ENCODE measurements around the gene SLC8A2. TPM values are rescaled to one million over a fixed set of nuclear protein-coding genes. Genes with fewer than 3 reads are reported as not detected.

SLC8A2 gene
- total RNA-seq, 3 donors from 2014 or later (not counting 1 experiment from before 2014, with no cell fraction given) = 0.20 TPM; not detected in 2

DNA sequence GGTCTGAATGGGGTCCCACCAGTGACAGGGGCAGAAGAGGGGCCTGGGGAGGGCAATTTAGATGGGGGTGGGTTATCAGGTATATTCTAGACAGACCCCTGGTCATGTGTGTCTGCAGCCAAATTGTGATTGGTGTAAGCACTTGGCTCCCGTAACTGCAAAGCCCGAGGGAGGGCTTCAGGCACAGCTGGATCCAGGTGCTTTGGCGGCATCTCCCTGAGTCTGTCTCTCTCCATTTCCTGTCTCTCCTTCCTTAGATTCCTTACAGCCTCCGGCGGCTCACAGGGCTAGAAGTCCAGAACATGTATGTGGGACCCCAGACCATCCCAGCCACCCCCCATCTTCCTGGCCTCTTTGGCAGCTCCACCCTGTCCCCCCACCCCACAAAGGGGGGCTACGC lies 91.1 kb downstream of the SLC8A2 start:
- Mint-ChIP-seq H3K9me3 (no peaks in the 10 kb centered on the region), H3K27me3 (ENCODE audit: low read depth in 2 of 2) (no peaks in the 10 kb centered on the region), H3K4me3 (no peak overlapping the region), H3K4me1 (peaks cover 28 to 43% of the 10 kb centered on the region in 2 donors), H3K36me3 (no peaks in the 10 kb centered on the region), H3K27ac (peak overlapping the region in 1 of 2 donors; percentile 89)
- intact Hi-C loops (cut with micrococcal nuclease) = loop anchor here (5.0 kb wide), 1 partner anchor 33 kb away; the partner anchor contains the start of gene DHX34
- ATAC-seq (no peak), DNase-seq (no peak)
- Histone ChIP-seq H3K36me3 (ENCODE audit: control insufficient read depth, insufficient read depth, low read length) (peaks cover 34% of the 10 kb centered on the region), H3K4me1 (ENCODE audit: control insufficient read depth, insufficient read depth, low read length) (peaks cover 43% of the 10 kb centered on the region), H3K4me3 (ENCODE audit: low read length) (no peak overlapping the region), H3K27me3 (ENCODE audit: control insufficient read depth, insufficient read depth, low read length) (no peaks in the 10 kb centered on the region), H3K27ac (ENCODE audit: low read length) (no peak overlapping the region), H3K9me3 (ENCODE audit: control insufficient read depth, insufficient read depth, low read length) (no peaks in the 10 kb centered on the region)
- TF ChIP-seq, protein P1, sequence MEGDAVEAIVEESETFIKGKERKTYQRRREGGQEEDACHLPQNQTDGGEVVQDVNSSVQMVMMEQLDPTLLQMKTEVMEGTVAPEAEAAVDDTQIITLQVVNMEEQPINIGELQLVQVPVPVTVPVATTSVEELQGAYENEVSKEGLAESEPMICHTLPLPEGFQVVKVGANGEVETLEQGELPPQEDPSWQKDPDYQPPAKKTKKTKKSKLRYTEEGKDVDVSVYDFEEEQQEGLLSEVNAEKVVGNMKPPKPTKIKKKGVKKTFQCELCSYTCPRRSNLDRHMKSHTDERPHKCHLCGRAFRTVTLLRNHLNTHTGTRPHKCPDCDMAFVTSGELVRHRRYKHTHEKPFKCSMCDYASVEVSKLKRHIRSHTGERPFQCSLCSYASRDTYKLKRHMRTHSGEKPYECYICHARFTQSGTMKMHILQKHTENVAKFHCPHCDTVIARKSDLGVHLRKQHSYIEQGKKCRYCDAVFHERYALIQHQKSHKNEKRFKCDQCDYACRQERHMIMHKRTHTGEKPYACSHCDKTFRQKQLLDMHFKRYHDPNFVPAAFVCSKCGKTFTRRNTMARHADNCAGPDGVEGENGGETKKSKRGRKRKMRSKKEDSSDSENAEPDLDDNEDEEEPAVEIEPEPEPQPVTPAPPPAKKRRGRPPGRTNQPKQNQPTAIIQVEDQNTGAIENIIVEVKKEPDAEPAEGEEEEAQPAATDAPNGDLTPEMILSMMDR (IDR thresholded peaks at IDR 0.05) = no peak
- WGBS (ENCODE audit: insufficient coverage) = 99% methylated on average over 6 of the region's 6 CpGs

DNA sequence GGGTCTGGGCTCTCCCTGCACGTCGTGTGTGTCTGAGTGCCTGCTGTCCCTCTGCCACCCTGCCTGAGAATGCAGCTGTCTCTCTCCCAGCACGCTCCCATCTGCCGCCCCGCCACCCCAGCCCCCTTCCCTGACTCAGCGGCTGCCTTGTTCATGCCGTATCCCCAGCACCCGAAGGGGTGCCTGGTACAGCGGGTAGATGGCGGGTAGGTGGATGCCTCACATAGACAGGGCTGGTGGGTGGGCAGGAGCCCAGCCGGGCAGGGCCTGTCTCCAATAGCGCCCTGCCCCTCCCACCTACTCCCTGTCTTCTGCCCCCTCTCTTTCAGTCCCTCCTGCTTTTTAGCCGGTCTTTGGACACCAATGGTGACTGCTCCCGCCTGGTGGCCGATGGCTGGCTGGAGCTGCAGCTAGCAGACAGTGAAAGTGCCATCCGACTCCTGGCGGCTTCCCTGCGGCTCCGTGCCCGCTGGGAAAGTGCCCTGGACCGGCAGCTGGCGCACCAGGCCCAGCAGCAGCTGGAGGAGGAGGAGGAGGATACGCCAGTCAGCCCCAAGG lies 92.2 kb downstream of the SLC8A2 start:
- Mint-ChIP-seq H3K27ac (no peak overlapping the region), H3K9me3 (no peaks in the 10 kb centered on the region)

DNA sequence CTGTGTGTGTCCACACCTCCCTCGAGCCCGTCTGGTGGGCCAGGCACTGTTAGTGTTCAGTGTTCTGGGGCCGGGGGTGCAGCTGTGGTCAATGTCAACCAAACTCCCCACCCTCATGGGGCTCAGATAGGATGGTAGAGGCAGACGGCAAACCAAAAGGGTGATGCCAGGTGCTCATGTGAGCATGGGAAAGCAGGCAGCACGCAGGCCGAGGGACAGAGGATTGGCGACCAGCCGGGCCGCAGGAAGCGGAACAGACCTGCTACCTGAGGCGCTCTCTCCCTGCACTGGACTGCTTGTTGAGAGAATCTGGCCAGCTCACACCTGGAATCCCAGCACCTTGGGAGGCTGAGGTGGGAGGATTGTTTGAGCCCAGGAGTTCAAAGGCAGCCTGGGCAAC lies 93.4 kb downstream of the SLC8A2 start:
- Histone ChIP-seq H3K9me3 (ENCODE audit: control insufficient read depth, insufficient read depth, low read length) (no peaks in the 10 kb centered on the region), H3K4me1 (ENCODE audit: control insufficient read depth, insufficient read depth, low read length) (peaks cover 36% of the 10 kb centered on the region), H3K4me3 (ENCODE audit: low read length) (no peak overlapping the region), H3K27me3 (ENCODE audit: control insufficient read depth, insufficient read depth, low read length) (no peaks in the 10 kb centered on the region), H3K36me3 (ENCODE audit: control insufficient read depth, insufficient read depth, low read length) (peaks cover 49% of the 10 kb centered on the region), H3K27ac (ENCODE audit: low read length) (no peak overlapping the region)
- H3K27ac Mint-ChIP-seq = no peak overlapping the region
- no peak for ATAC-seq
- H3K4me3 Mint-ChIP-seq = no peak overlapping the region
- H3K4me1 Mint-ChIP-seq = peaks cover 25 to 38% of the 10 kb centered on the region in 2 donors
- intact Hi-C loops (cut with micrococcal nuclease) = no loop called here
- WGBS (ENCODE audit: insufficient coverage) = 88% methylated on average over 10 of the region's 11 CpGs
- H3K36me3 Mint-ChIP-seq = no peaks in the 10 kb centered on the region
- no peaks in the 10 kb centered on the region for H3K27me3 Mint-ChIP-seq (ENCODE audit: low read depth in 2 of 2)
- no peak for DNase-seq
- H3K9me3 Mint-ChIP-seq = no peaks in the 10 kb centered on the region
- TF ChIP-seq, protein P1 (IDR thresholded peaks at IDR 0.05) = no peak

More for the DNA sequence above, 92.2 kb downstream of the SLC8A2 start:
- intact Hi-C loops (cut with micrococcal nuclease) = no loop called here
- Mint-ChIP-seq H3K4me3 (no peak overlapping the region), H3K36me3 (no peaks in the 10 kb centered on the region), H3K4me1 (peaks cover 28 to 43% of the 10 kb centered on the region in 2 donors), H3K27me3 (ENCODE audit: low read depth in 2 of 2) (no peaks in the 10 kb centered on the region)
- Histone ChIP-seq H3K27me3 (ENCODE audit: control insufficient read depth, insufficient read depth, low read length) (no peaks in the 10 kb centered on the region), H3K4me3 (ENCODE audit: low read length) (no peak overlapping the region), H3K4me1 (ENCODE audit: control insufficient read depth, insufficient read depth, low read length) (peaks cover 43% of the 10 kb centered on the region), H3K27ac (ENCODE audit: low read length) (no peak overlapping the region), H3K36me3 (ENCODE audit: control insufficient read depth, insufficient read depth, low read length) (peaks cover 40% of the 10 kb centered on the region), H3K9me3 (ENCODE audit: control insufficient read depth, insufficient read depth, low read length) (no peaks in the 10 kb centered on the region)
- DNase-seq (no peak), ATAC-seq (no peak)
- 96% methylated on average over 23 of the region's 23 CpGs for WGBS (ENCODE audit: insufficient coverage)
- TF ChIP-seq, protein P1 (IDR thresholded peaks at IDR 0.05) = no peak

Other genes with a start within 250 kb of the SLC8A2 start
- gene BBC3, start 240.7 kb downstream of the SLC8A2 start, total RNA-seq = 10 to 100 TPM; 39.9 to 45.1 (median 43.9) TPM
- gene CCDC9, start 215.4 kb downstream of the SLC8A2 start, total RNA-seq = 10 to 100 TPM; 49.6 to 55.8 (median 55.4) TPM
- 10 to 100 TPM in 1 of 3 donors, 1 to 10 TPM in 2; 9.1 to 10.3 (median 9.5) TPM for gene INAFM1, start 197.0 kb downstream of the SLC8A2 start, total RNA-seq
- gene C5AR1, start 162.0 kb downstream of the SLC8A2 start, total RNA-seq = 10 to 100 TPM; 11.4 to 42.7 (median 28.7) TPM
- 10 to 100 TPM in 1 of 3 donors, 1 to 10 TPM in 2; 4.3 to 15.5 (median 8.3) TPM for gene C5AR2, start 139.7 kb downstream of the SLC8A2 start, total RNA-seq
- 10 to 100 TPM; 19.8 to 25.9 (median 20.0) TPM for gene DHX34, start 122.6 kb downstream of the SLC8A2 start, total RNA-seq
- not detected for gene MEIS3, start 52.4 kb downstream of the SLC8A2 start, total RNA-seq
- 1 to 10 TPM; 3.0 to 4.2 (median 3.6) TPM for gene KPTN, start 12.3 kb upstream of the SLC8A2 start, total RNA-seq
- 100 to 1,000 TPM; 192 to 215 (median 192) TPM for gene NAPA, start 43.2 kb upstream of the SLC8A2 start, total RNA-seq
- 1 to 10 TPM; 1.5 to 2.0 (median 1.5) TPM for gene ZNF541, start 101.3 kb upstream of the SLC8A2 start, total RNA-seq
- gene BICRA, start 137.2 kb upstream of the SLC8A2 start, total RNA-seq = 10 to 100 TPM; 31.9 to 37.4 (median 34.1) TPM
- under 1 TPM; 0.09 to 0.40 (median 0.12) TPM for gene EHD2, start 241.5 kb upstream of the SLC8A2 start, total RNA-seq